Cardiac septum (tissue), 1 donor: Measurements from ENCODE around the gene AKAP17A. TPM values are rescaled to one million over a fixed set of nuclear protein-coding genes. Genes with fewer than 3 reads are reported as not detected.
A peak's percentile ranks its signal among the peaks of the same experiment; 100 is the strongest.

Source experiments
- DNase-seq: peaks from one replicate; pipeline ENCODE4 v3.0.0-alpha.2; 2020; ENCODE audit warnings: low spot score
- intact Hi-C: fragments of 100-400 bp; cut with DNase I; formaldehyde crosslinking; loops from one replicate; pipeline ENCODE4 v1.14.0; 2022
- total RNA-seq: library from RNA; stranded (reverse); fragmentation: NEBNext Ultra II Directional; extraction: Animal tissue kit (Norgen Biotek cat#: 25700); gene quantifications from one replicate; pipeline ENCODE4 v1.2.1, GENCODE V29; 2021
- donor health status: DM: no; HTN: no; CAD: no.

The AKAP17A gene
- total RNA-seq, 1 donor from 2014 or later: 19.9 TPM

- DNase-seq: no peak
- intact Hi-C loops: no loop called here
These were observed 10.3 kb upstream of the AKAP17A start for GRCh38 chrX:1581132-1581531.

GRCh38 chrX:1582686-1583437 lies 8.5 kb upstream of the AKAP17A start:
- intact Hi-C loops: no loop called here
- no peak for DNase-seq

GRCh38 chrX:1584237-1585011 lies 7.0 kb upstream of the AKAP17A start:
- DNase-seq: no peak
- intact Hi-C loops: no loop called here

- intact Hi-C loops: no loop called here
- DNase-seq: no peak
These were observed 4.2 kb upstream of the AKAP17A start for GRCh38 chrX:1587161-1587560.

- intact Hi-C loops: loop anchor here (5.0 to 10.0 kb wide), 2 partner anchors 137 to 195 kb away; partner anchors contain the start of genes ASMTL and SLC25A6
- no peak for DNase-seq
These were observed 1.9 kb upstream of the AKAP17A start for GRCh38 chrX:1589356-1590130.

GRCh38 chrX:1591863-1592469 lies 562 bp downstream of the AKAP17A start:
- DNase-seq: no peak

GRCh38 chrX:1592470-1593142 lies 1.2 kb downstream of the AKAP17A start:
- intact Hi-C loops: loop anchor here (5.0 to 10.0 kb wide), 2 partner anchors 140 to 198 kb away; partner anchors contain the start of genes ASMTL and SLC25A6
- DNase-seq: no peak

More at GRCh38 chrX:1591863-1592469, 562 bp downstream of the AKAP17A start:
- intact Hi-C loops: loop anchor here (5.0 to 10.0 kb wide), 2 partner anchors 140 to 197 kb away; partner anchors contain the start of genes ASMTL and SLC25A6

- intact Hi-C loops: loop anchor here (5.0 to 10.0 kb wide), 2 partner anchors 141 to 199 kb away; partner anchors contain the start of genes ASMTL and SLC25A6
- peak; percentile 43 for DNase-seq
These were observed 2.2 kb downstream of the AKAP17A start for GRCh38 chrX:1593286-1594271.

GRCh38 chrX:1595711-1596060 lies 4.3 kb downstream of the AKAP17A start:
- intact Hi-C loops: loop anchor here (10.0 kb wide), 1 partner anchor 201 kb away; the partner anchor contains the start of gene SLC25A6
- DNase-seq: no peak

- no peak for DNase-seq
- intact Hi-C loops: loop anchor here (10.0 kb wide), 1 partner anchor 202 kb away; the partner anchor contains the start of gene SLC25A6
These were observed 5.4 kb downstream of the AKAP17A start for GRCh38 chrX:1596676-1597344.

- DNase-seq: no peak
- intact Hi-C loops: loop anchor here (10.0 kb wide), 1 partner anchor 203 kb away; the partner anchor contains the start of gene SLC25A6
These were observed 6.1 kb downstream of the AKAP17A start for GRCh38 chrX:1597345-1598020.

- intact Hi-C loops: loop anchor here (10.0 kb wide), 1 partner anchor 203 kb away; the partner anchor contains the start of gene SLC25A6
- no peak for DNase-seq
These were observed 6.8 kb downstream of the AKAP17A start for GRCh38 chrX:1598021-1598875.

- no peak for DNase-seq
- intact Hi-C loops: loop anchor here (10.0 kb wide), 1 partner anchor 204 kb away; the partner anchor contains the start of gene SLC25A6
These were observed 7.7 kb downstream of the AKAP17A start for GRCh38 chrX:1598876-1599790.

- no peak for DNase-seq
- intact Hi-C loops: loop anchor here (10.0 kb wide), 1 partner anchor 205 kb away; the partner anchor contains the start of gene SLC25A6
These were observed 8.5 kb downstream of the AKAP17A start for GRCh38 chrX:1599791-1600405.
